ENCODE data around the gene OSMR. TPM values are rescaled to one million over a fixed set of nuclear protein-coding genes. Genes with fewer than 3 reads are reported as not detected.

OSMR gene
- total RNA-seq, 2 experiments from 2014 or later = not detected

GRCh38 chr5:38816083-38817030, 29.5 kb upstream of the OSMR start:
- Histone ChIP-seq H3K4me3 (ENCODE audit: low read depth, low read length, poor library complexity, severe bottlenecking) (no peak overlapping the region), H3K4me2 (ENCODE audit: low read length) (no peak overlapping the region), H3K27ac (ENCODE audit: low read depth, low read length, poor library complexity, severe bottlenecking) (no peak overlapping the region), H3K9me2 (ENCODE audit: insufficient read depth, low read length) (no peaks in the 10 kb centered on the region), H3K36me3 (ENCODE audit: insufficient read depth, low read length) (no peaks in the 10 kb centered on the region), H3K4me1 (ENCODE audit: insufficient read depth, low read length, poor library complexity, severe bottlenecking) (no peaks in the 10 kb centered on the region), H2AFZ (ENCODE audit: low read length) (no peak overlapping the region), H4K20me1 (ENCODE audit: insufficient read depth, low read length) (no peaks in the 10 kb centered on the region), H3K79me2 (ENCODE audit: insufficient read depth, low read depth, low read length) (no peaks in the 10 kb centered on the region), H3K9me3 (ENCODE audit: low read length) (no peaks in the 10 kb centered on the region)
- intact Hi-C loops (cut with micrococcal nuclease; ENCODE audit: unreplicated experiment) = no loop called here
- no peak for TF ChIP-seq EZH2phosphoT487 (IDR thresholded peaks at IDR 0.05; ENCODE audit: borderline replicate concordance, low read depth, low read length)
- TF ChIP-seq CTCF (conservative IDR thresholded peaks at IDR 0.05; ENCODE audit: low read length) = no peak
- no TSS peak for BruUV-seq (replicated peaks)
- CTCF ChIA-PET (ENCODE audit: unreplicated experiment) = interaction anchor here (0.6 kb wide), 1 partner anchor 21 kb away, joined by 4 read pairs; no protein-coding TSS in a partner anchor
- no peak for DNase-seq (ENCODE audit: low spot score)
- POLR2A ChIA-PET = no interaction called here

- no TSS peak for BruUV-seq (replicated peaks)
- no peak for TF ChIP-seq EZH2phosphoT487 (IDR thresholded peaks at IDR 0.05; ENCODE audit: borderline replicate concordance, low read depth, low read length)
- no peak for TF ChIP-seq CTCF (conservative IDR thresholded peaks at IDR 0.05; ENCODE audit: low read length)
- Histone ChIP-seq H3K4me3 (ENCODE audit: low read depth, low read length, poor library complexity, severe bottlenecking) (no peak overlapping the region), H2AFZ (ENCODE audit: low read length) (no peak overlapping the region), H3K9me3 (ENCODE audit: low read length) (peaks cover 7% of the 10 kb centered on the region; the same call in 1 of the 2 replicates), H3K9me2 (ENCODE audit: insufficient read depth, low read length) (no peaks in the 10 kb centered on the region), H3K4me1 (ENCODE audit: insufficient read depth, low read length, poor library complexity, severe bottlenecking) (no peaks in the 10 kb centered on the region), H3K4me2 (ENCODE audit: low read length) (no peak overlapping the region), H4K20me1 (ENCODE audit: insufficient read depth, low read length) (no peaks in the 10 kb centered on the region), H3K27ac (ENCODE audit: low read depth, low read length, poor library complexity, severe bottlenecking) (no peak overlapping the region), H3K36me3 (ENCODE audit: insufficient read depth, low read length) (no peaks in the 10 kb centered on the region), H3K79me2 (ENCODE audit: insufficient read depth, low read depth, low read length) (no peaks in the 10 kb centered on the region)
- DNase-seq (ENCODE audit: low spot score) = no peak
- CTCF ChIA-PET (ENCODE audit: unreplicated experiment) = no interaction called here
- intact Hi-C loops (cut with micrococcal nuclease; ENCODE audit: unreplicated experiment) = no loop called here
- POLR2A ChIA-PET = interaction anchor here (0.6 kb wide), 1 partner anchor 439 kb away, joined by 4 read pairs; no protein-coding TSS in a partner anchor
Measured at GRCh38 chr5:38821679-38822078, 24.1 kb upstream of the OSMR start.

GRCh38 chr5:38823503-38823902, 22.3 kb upstream of the OSMR start:
- intact Hi-C loops (cut with micrococcal nuclease; ENCODE audit: unreplicated experiment) = no loop called here
- H3K27ac ChIP-seq (ENCODE audit: low read depth, low read length, poor library complexity, severe bottlenecking) = no peak overlapping the region
- H3K9me3 ChIP-seq (ENCODE audit: low read length) = peaks cover 7% of the 10 kb centered on the region; the same call in 1 of the 2 replicates
- TF ChIP-seq EZH2phosphoT487 (IDR thresholded peaks at IDR 0.05; ENCODE audit: borderline replicate concordance, low read depth, low read length) (no peak), CTCF (conservative IDR thresholded peaks at IDR 0.05; ENCODE audit: low read length) (no peak)
- H3K9me2 ChIP-seq (ENCODE audit: insufficient read depth, low read length) = no peaks in the 10 kb centered on the region
- H2AFZ ChIP-seq (ENCODE audit: low read length) = no peak overlapping the region
- H4K20me1 ChIP-seq (ENCODE audit: insufficient read depth, low read length) = no peaks in the 10 kb centered on the region
- DNase-seq (ENCODE audit: low spot score) = no peak
- no peak overlapping the region for H3K4me3 ChIP-seq (ENCODE audit: low read depth, low read length, poor library complexity, severe bottlenecking)
- H3K36me3 ChIP-seq (ENCODE audit: insufficient read depth, low read length) = no peaks in the 10 kb centered on the region
- no peaks in the 10 kb centered on the region for H3K4me1 ChIP-seq (ENCODE audit: insufficient read depth, low read length, poor library complexity, severe bottlenecking)
- no peak overlapping the region for H3K4me2 ChIP-seq (ENCODE audit: low read length)
- H3K79me2 ChIP-seq (ENCODE audit: insufficient read depth, low read depth, low read length) = no peaks in the 10 kb centered on the region
- no TSS peak for BruUV-seq (replicated peaks)
- ChIA-PET POLR2A (no interaction called here), CTCF (ENCODE audit: unreplicated experiment) (no interaction called here)

All from OCI-LY7 (cell line).